Thyroid gland (tissue), 4 donors: Measurements from ENCODE around the gene KCNJ6. TPM values are rescaled to one million over a fixed set of nuclear protein-coding genes. Genes with fewer than 3 reads are reported as not detected.

Source experiments
- DNase-seq, 2 donors: peaks; one replicate each; pipeline ENCODE4 v3.0.0-alpha.2; 2019
- H3K27ac ChIP-seq, 3 donors: fragments of 200-600 bp; sonication (generic); 1 replicate in 2 of 3; 2 replicates in 1 of 3; pipeline ENCODE4 v1.5.1; 2016 to 2019; ENCODE audit warnings: mild to moderate bottlenecking in 1 of 3, moderate library complexity in 1 of 3
- H3K27me3 ChIP-seq: fragments of 200-600 bp; sonication (generic); one replicate; pipeline ENCODE4 v1.5.1; 2019
- H3K36me3 ChIP-seq, 2 donors: fragments of 200-600 bp; sonication (generic); one replicate each; pipeline ENCODE4 v1.5.1; 2016 to 2019
- H3K4me1 ChIP-seq, 2 donors: fragments of 200-600 bp; sonication (generic); one replicate each; pipeline ENCODE4 v1.5.1; 2017 to 2019
- H3K4me3 ChIP-seq, 3 donors: fragments of 200-600 bp; sonication (generic); replicated peaks in 1 of 3; 1 replicate in 2 of 3; 2 replicates in 1 of 3; pipeline ENCODE4 v1.5.1; 2016; ENCODE audit warnings: mild to moderate bottlenecking in 1 of 3
- H3K9me3 ChIP-seq: fragments of 200-600 bp; sonication (generic); one replicate; pipeline ENCODE4 v1.5.1; 2017
- POLR2A ChIP-seq, 2 donors: fragments of 450-650 bp; IDR thresholded peaks; one replicate each; pipeline ENCODE4 v1.6.1; 2017; ENCODE audit warnings: antibody characterized with exemption in 2 of 2, mild to moderate bottlenecking in 2 of 2, moderate library complexity in 1 of 2
- WGBS, 2 donors: methylation state at CpG; one replicate each; pipeline ENCODE4 v1.1.5; 2017; 5-methylcytosine and 5-hydroxymethylcytosine counted together
- intact Hi-C: fragments of 100-400 bp; cut with DNase I; formaldehyde crosslinking; loops from one replicate; pipeline ENCODE4 v1.15.1; 2023
- total RNA-seq, 4 donors: library from RNA; depleted of rRNA; stranded (reverse); fragments of >200 nt; gene quantifications; one replicate each; pipeline ENCODE4 v1.2.3, GENCODE V29; 2016
- TF ChIP-seq, protein P1 (sequence below), 6 experiments: fragments of 200-600 bp in 3 of 6; fragments of 450-650 bp in 3 of 6; sonication (generic) in 3 of 6; IDR thresholded peaks; one replicate each; pipeline ENCODE4 v1.5.1; 2016 to 2019; ENCODE audit warnings: antibody characterized with exemption in 6 of 6, mild to moderate bottlenecking in 2 of 6, inconsistent platforms in 1 of 6, moderate library complexity in 1 of 6

The KCNJ6 gene
- total RNA-seq, 4 donors from 2014 or later, result not detected

DNA sequence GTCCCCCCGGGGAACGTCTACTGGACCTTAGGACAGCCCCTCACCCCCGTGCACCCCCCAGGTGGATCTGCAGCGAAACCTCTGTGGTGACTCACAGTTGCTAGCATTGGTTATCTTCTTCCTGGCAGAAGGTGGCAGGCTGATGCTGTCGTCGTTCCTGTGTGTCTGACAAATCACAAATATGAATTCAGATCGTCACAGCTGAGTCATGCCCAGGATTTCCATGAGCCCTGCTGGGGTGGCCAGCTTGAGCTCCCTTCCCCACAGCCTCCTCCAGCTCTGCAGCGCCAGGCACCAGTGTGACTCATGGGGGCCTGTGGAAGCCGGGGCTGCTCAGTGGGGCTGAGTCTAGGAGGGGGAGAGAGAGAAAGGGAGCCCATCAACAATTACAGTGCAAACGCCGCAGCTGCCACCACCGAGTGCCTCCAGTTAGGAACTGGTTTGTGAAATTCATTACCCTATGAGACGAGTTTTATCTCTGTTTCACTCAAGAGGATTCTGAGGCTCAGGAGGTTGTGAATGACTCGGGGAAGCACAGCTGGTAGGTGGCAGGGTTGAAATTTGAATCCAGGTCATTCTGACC is 351.8 kb downstream of the KCNJ6 start:
- peak overlapping the region; percentile 16 to 72 (median 29) for H3K4me3 ChIP-seq
- H3K27ac ChIP-seq, result peak overlapping the region; percentile 45 to 87 (median 80)
- intact Hi-C loops, result loop anchor here (10.0 kb wide), 2 partner anchors 200 to 300 kb away; partner anchors contain the start of genes DYRK1A and VPS26C
- no peaks in the 10 kb centered on the region for H3K27me3 ChIP-seq
- TF ChIP-seq, protein P1, sequence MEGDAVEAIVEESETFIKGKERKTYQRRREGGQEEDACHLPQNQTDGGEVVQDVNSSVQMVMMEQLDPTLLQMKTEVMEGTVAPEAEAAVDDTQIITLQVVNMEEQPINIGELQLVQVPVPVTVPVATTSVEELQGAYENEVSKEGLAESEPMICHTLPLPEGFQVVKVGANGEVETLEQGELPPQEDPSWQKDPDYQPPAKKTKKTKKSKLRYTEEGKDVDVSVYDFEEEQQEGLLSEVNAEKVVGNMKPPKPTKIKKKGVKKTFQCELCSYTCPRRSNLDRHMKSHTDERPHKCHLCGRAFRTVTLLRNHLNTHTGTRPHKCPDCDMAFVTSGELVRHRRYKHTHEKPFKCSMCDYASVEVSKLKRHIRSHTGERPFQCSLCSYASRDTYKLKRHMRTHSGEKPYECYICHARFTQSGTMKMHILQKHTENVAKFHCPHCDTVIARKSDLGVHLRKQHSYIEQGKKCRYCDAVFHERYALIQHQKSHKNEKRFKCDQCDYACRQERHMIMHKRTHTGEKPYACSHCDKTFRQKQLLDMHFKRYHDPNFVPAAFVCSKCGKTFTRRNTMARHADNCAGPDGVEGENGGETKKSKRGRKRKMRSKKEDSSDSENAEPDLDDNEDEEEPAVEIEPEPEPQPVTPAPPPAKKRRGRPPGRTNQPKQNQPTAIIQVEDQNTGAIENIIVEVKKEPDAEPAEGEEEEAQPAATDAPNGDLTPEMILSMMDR (IDR thresholded peaks at IDR 0.05), result no peak
- TF ChIP-seq POLR2A (IDR thresholded peaks at IDR 0.05), result no peak
- H3K4me1 ChIP-seq, result peaks cover 13 to 19% of the 10 kb centered on the region in 2 donors
- no peaks in the 10 kb centered on the region for H3K9me3 ChIP-seq
- 22 to 35% methylated on average over 12 to 13 of the region's 14 CpGs for WGBS, 2 donors
- no peaks in the 10 kb centered on the region for H3K36me3 ChIP-seq
- DNase-seq, result peak; percentile 38 to 47

GRCh38 chr21:37563641-37564340 is 352.5 kb downstream of the KCNJ6 start:
- Histone ChIP-seq H3K4me3 (peak overlapping the region; percentile 29 to 72 (median 51)), H3K27me3 (no peaks in the 10 kb centered on the region), H3K36me3 (no peaks in the 10 kb centered on the region), H3K27ac (peak overlapping the region; percentile 54 to 87 (median 80)), H3K4me1 (peaks cover 13 to 19% of the 10 kb centered on the region in 2 donors), H3K9me3 (no peaks in the 10 kb centered on the region)
- WGBS, 2 donors, result 0 to 9% methylated on average over 13 to 23 of the region's 67 CpGs
- DNase-seq, result peak; percentile 94 to 96
- TF ChIP-seq POLR2A (IDR thresholded peaks at IDR 0.05), result peak in 1 of 2 donors; percentile 80
- TF ChIP-seq, protein P1 (IDR thresholded peaks at IDR 0.05), result peak in 3 of 6 experiments; percentile 28 to 49 (median 42)
- intact Hi-C loops, result loop anchor here (10.0 kb wide), 2 partner anchors 199 to 299 kb away; partner anchors contain the start of genes DYRK1A and VPS26C

DNA sequence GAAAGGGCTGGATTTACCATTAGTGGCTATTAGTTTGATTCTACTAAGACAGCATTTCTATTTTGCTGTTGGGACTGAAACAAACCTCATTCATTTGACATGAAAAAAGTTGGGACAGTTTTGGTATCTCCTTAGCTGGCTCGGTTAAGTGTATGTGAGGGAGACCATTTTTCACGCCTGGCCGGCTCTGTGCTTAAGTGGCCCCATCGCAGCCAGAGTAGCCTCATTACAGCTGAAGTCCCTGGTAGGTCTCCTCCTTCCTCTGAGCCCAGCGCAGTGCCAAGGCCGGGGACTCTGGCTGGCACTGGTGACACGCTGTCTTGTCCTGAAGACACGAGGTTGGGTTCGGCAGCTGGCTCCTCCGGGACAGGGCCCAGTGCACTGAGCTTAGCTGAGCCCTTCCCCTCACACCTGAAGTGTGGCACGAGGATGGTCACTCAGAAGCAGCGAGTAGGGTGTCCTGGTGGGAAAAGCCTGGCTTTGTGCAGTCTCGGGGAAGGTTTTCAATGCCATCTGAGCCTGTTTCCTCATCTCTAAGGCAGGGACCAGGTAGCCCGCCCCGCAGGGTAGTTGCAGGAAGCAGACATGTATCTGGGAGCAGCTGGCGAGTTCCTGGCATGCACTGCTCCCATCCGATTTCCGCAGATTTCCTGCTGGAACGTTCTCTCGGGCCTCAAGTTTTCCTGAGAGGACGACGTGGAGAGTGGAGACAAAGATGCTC is 353.2 kb downstream of the KCNJ6 start:
- Histone ChIP-seq H3K4me1 (peaks cover 13 to 19% of the 10 kb centered on the region in 2 donors), H3K4me3 (peak overlapping the region; percentile 29 to 72 (median 51)), H3K27me3 (no peaks in the 10 kb centered on the region), H3K27ac (peak overlapping the region; percentile 54 to 87 (median 80)), H3K9me3 (no peaks in the 10 kb centered on the region), H3K36me3 (no peaks in the 10 kb centered on the region)
- no peak for TF ChIP-seq POLR2A (IDR thresholded peaks at IDR 0.05)
- TF ChIP-seq, protein P1 (IDR thresholded peaks at IDR 0.05), result no peak
- DNase-seq, result peak; percentile 34 to 41
- 29 to 76% methylated on average over 8 to 16 of the region's 22 CpGs for WGBS, 2 donors
- intact Hi-C loops, result loop anchor here (10.0 kb wide), 2 partner anchors 198 to 298 kb away; partner anchors contain the start of genes DYRK1A and VPS26C

GRCh38 chr21:37561941-37562919 is 354.0 kb downstream of the KCNJ6 start:
- peaks cover 13 to 19% of the 10 kb centered on the region in 2 donors for H3K4me1 ChIP-seq
- H3K27me3 ChIP-seq, result no peaks in the 10 kb centered on the region
- H3K27ac ChIP-seq, result no peak overlapping the region
- H3K9me3 ChIP-seq, result no peaks in the 10 kb centered on the region
- TF ChIP-seq, protein P1 (IDR thresholded peaks at IDR 0.05), result no peak
- no peak for TF ChIP-seq POLR2A (IDR thresholded peaks at IDR 0.05)
- no peak overlapping the region for H3K4me3 ChIP-seq
- intact Hi-C loops, result loop anchor here (10.0 kb wide), 2 partner anchors 197 to 297 kb away; partner anchors contain the start of genes DYRK1A and VPS26C
- H3K36me3 ChIP-seq, result no peaks in the 10 kb centered on the region
- no peak for DNase-seq
- WGBS, 2 donors, result 94 to 96% methylated on average over 11 of the region's 11 CpGs
